GM23248 (cell line): ENCODE data around the gene LMNTD1.

Source experiments
- EZH2 ChIP-seq: fragments of 200-600 bp; sonication (generic); IDR thresholded peaks from 2 replicates; pipeline ENCODE4 v1.6.1; 2018; ENCODE audit warnings: antibody characterized with exemption, mild to moderate bottlenecking; ENCODE audit not compliant: insufficient read depth, poor library complexity, severe bottlenecking
- EZH2phosphoT487 ChIP-seq: fragments of 200-600 bp; sonication (generic); IDR thresholded peaks from 2 replicates; pipeline ENCODE4 v1.6.1; 2018; ENCODE audit warnings: antibody characterized with exemption, moderate library complexity, mild to moderate bottlenecking, low read depth; ENCODE audit not compliant: insufficient read depth

DNA sequence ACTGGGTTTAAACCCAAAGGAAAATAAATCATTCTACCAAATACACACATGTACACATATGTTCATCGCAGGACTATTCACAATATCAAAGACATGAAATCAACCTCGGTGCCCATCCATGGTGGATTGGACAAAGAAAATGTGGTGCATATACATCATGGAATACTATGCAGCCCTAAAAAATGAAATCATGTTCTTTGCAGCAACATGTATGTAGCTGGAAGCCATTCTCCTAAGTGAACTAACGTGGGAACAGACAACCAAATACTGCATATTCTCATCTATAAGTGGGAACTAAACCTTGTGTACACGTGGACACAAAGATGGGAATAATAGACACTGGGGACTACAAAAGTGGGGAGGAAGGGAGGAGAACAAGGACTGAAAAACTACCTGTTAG is 96.6 kb downstream of the LMNTD1 start:
- TF ChIP-seq EZH2phosphoT487 (no peak), EZH2 (no peak)
